ENCODE data around the gene GGTLC2. TPM values are rescaled to one million over a fixed set of nuclear protein-coding genes. Genes with fewer than 3 reads are reported as not detected.
"Not testable (repeated sequence)": the region's sequence is repeated elsewhere in the genome, so short reads cannot be mapped to it uniquely, and the experiment has no call there.

Gene GGTLC2
- total RNA-seq (0.37 TPM in 1 of 2 replicates, not detected in the other), polyA plus RNA-seq (0.41 TPM in 1 of 2 replicates, not detected in the other)

GRCh38 chr22:22644314-22644713 lies at the start of gene GGTLC2:
GGTLC2 (plus strand) TSS chr22:22644614; CDS start chr22:22646346, 1,732 bp downstream.
- H3K36me3 ChIP-seq (replicated peaks; ENCODE audit: insufficient read depth, low read depth); H3K4me1 ChIP-seq (ENCODE audit: insufficient read depth); DNase-seq (ENCODE audit: low spot score); H3K27me3 ChIP-seq; H3K9me2 ChIP-seq (replicated peaks; ENCODE audit: insufficient read depth); H3K79me2 ChIP-seq; H4K20me1 ChIP-seq (ENCODE audit: insufficient read depth, poor library complexity, severe bottlenecking); H2AFZ ChIP-seq; H3K9me3 ChIP-seq (ENCODE audit: low read depth); H3K4me2 ChIP-seq; H3K4me3 ChIP-seq; H3K27ac ChIP-seq: not testable (repeated sequence)
- WGBS (ENCODE audit: low lambda C conversion rate, missing lambda C conversion rate) = 71% methylated on average over 1 of the region's 30 CpGs

DNA sequence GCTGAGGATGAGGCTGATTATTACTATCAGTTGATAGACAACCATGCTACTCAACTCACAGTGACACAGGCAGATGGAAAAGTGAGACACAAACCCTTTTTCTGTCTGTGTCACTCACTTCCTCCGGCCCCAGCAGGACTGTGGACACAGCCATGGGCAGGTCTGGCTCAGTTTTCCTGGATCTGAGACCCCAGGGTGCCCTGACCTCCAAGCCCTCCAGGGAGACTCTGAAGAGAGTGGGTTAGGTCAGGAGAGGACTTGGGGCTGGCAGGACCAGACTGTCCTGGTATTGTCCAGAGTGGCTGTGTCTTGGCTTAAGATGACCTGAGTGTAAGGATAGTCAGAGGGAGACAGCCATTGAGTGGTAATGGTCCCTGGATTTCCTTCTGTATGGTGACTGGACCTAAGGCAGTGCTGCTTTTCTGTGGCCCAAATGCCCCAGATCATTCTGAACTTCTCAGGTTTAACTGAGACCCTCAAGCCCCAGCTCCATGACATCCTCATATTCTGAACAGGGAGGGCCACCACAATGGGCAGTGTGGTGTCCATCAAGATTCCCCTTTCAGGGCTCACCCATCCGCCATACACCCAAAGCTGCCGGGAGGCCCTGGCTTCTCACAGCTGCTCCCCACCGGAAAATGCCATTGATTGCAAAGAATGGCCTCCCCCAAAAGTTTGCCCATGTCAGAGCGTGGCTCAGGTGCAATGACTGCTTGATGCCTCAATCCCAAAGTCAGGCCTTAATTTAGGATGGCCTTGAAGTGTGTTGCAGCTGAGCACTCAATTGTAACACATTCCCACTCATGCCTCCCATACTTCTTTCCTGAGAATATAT lies 49.2 kb upstream of the GGTLC2 start:
- H3K36me3 ChIP-seq (replicated peaks; ENCODE audit: insufficient read depth, low read depth) = no peaks in the 10 kb centered on the region
- H2AFZ ChIP-seq = no peak overlapping the region
- H3K9me3 ChIP-seq (ENCODE audit: low read depth) = no peaks in the 10 kb centered on the region
- no peaks in the 10 kb centered on the region for H4K20me1 ChIP-seq (ENCODE audit: insufficient read depth, poor library complexity, severe bottlenecking)
- WGBS (ENCODE audit: low lambda C conversion rate, missing lambda C conversion rate) = 90% methylated on average over 5 of the region's 5 CpGs
- no peak for DNase-seq (ENCODE audit: low spot score)
- TF ChIP-seq CTCF (IDR thresholded peaks at IDR 0.05; ENCODE audit: poor library complexity) = no peak
- no peaks in the 10 kb centered on the region for H3K9me2 ChIP-seq (replicated peaks; ENCODE audit: insufficient read depth)
- H3K79me2 ChIP-seq = no peaks in the 10 kb centered on the region
- H3K27me3 ChIP-seq = peaks cover 3% of the 10 kb centered on the region
- no peak overlapping the region for H3K4me3 ChIP-seq
- H3K27ac ChIP-seq = no peak overlapping the region
- no peaks in the 10 kb centered on the region for H3K4me1 ChIP-seq (ENCODE audit: insufficient read depth)
- no peak overlapping the region for H3K4me2 ChIP-seq

DNA sequence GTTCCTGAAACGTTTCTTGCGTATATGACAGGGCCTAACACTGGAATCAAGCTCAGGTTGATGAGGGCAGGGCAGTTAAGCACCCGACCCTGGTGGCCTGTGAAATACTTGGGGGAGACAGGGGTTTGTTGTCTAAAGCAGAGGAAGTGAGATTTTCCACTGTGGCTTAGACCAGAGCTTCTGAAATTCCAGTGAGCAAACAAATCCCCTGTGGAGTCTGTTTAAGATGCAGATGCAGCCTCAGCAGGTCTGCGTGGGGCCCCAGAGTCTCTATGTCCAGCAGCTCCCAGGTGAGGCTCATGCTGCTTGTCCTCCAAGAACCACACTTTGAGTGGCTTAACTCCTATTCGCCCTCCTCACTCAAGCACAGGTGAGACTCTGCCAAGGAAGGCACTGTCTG lies 46.3 kb upstream of the GGTLC2 start:
- Histone ChIP-seq H2AFZ (no peak overlapping the region), H3K27me3 (no peaks in the 10 kb centered on the region), H3K27ac (no peak overlapping the region), H3K9me3 (ENCODE audit: low read depth) (no peaks in the 10 kb centered on the region), H3K79me2 (no peaks in the 10 kb centered on the region), H4K20me1 (ENCODE audit: insufficient read depth, poor library complexity, severe bottlenecking) (no peaks in the 10 kb centered on the region), H3K4me3 (no peak overlapping the region), H3K4me2 (no peak overlapping the region), H3K4me1 (ENCODE audit: insufficient read depth) (no peaks in the 10 kb centered on the region), H3K9me2 (replicated peaks; ENCODE audit: insufficient read depth) (no peaks in the 10 kb centered on the region), H3K36me3 (replicated peaks; ENCODE audit: insufficient read depth, low read depth) (no peaks in the 10 kb centered on the region)
- DNase-seq (ENCODE audit: low spot score) = no peak
- WGBS (ENCODE audit: low lambda C conversion rate, missing lambda C conversion rate) = 54% methylated on average over 5 of the region's 5 CpGs
- TF ChIP-seq EZH2 (IDR thresholded peaks at IDR 0.05; ENCODE audit: borderline replicate concordance) (no peak), EZH2phosphoT487 (IDR thresholded peaks at IDR 0.05; ENCODE audit: low read depth, severe bottlenecking, unreplicated experiment) (no peak), CTCF (IDR thresholded peaks at IDR 0.05; ENCODE audit: poor library complexity) (no peak)

DNA sequence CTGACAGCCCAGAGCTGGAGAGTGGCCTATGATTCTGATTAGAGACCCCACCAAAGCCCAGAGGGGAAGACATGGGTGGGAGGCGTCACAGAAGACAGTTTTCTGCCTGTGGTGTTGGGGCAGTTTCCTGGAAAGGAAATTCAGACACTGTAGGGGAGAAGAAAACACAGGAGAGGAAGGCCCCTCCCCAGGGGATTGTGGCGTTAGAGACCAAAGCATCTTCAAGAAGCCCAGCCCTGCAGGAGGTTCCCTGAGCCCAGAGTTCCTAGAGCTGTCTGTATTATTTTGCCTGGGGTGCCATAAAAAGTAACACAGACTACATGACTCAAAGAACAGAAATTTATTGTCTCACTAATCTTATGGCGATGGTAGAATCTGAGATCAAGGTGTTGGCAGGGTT lies 45.2 kb upstream of the GGTLC2 start:
- Histone ChIP-seq H3K27me3 (no peaks in the 10 kb centered on the region), H2AFZ (no peak overlapping the region), H3K9me3 (ENCODE audit: low read depth) (no peaks in the 10 kb centered on the region), H3K4me1 (ENCODE audit: insufficient read depth) (no peaks in the 10 kb centered on the region), H3K4me2 (no peak overlapping the region), H3K27ac (no peak overlapping the region), H4K20me1 (ENCODE audit: insufficient read depth, poor library complexity, severe bottlenecking) (no peaks in the 10 kb centered on the region), H3K4me3 (no peak overlapping the region), H3K9me2 (replicated peaks; ENCODE audit: insufficient read depth) (no peaks in the 10 kb centered on the region), H3K79me2 (no peaks in the 10 kb centered on the region), H3K36me3 (replicated peaks; ENCODE audit: insufficient read depth, low read depth) (no peaks in the 10 kb centered on the region)
- 65% methylated on average over 3 of the region's 3 CpGs for WGBS (ENCODE audit: low lambda C conversion rate, missing lambda C conversion rate)
- no peak for DNase-seq (ENCODE audit: low spot score)
- TF ChIP-seq CTCF (IDR thresholded peaks at IDR 0.05; ENCODE audit: poor library complexity) (no peak), EZH2phosphoT487 (IDR thresholded peaks at IDR 0.05; ENCODE audit: low read depth, severe bottlenecking, unreplicated experiment) (no peak), EZH2 (IDR thresholded peaks at IDR 0.05; ENCODE audit: borderline replicate concordance) (no peak)
